HG03060 (cell line): Measurements from ENCODE around the gene PRPF38B.
A peak's percentile ranks its signal among the peaks of the same experiment; 100 is the strongest.
"Not testable (repeated sequence)": the region's sequence is repeated elsewhere in the genome, so short reads cannot be mapped to it uniquely, and the experiment has no call there.

Experiments used
- ATAC-seq: cut with Tn5 transposase; IDR thresholded peaks from one replicate; pipeline ENCODE4 v1.9.1; 2021; ENCODE audit warnings: low read depth, moderate number of reproducible peaks; ENCODE audit not compliant: unreplicated experiment

The PRPF38B gene, protein sequence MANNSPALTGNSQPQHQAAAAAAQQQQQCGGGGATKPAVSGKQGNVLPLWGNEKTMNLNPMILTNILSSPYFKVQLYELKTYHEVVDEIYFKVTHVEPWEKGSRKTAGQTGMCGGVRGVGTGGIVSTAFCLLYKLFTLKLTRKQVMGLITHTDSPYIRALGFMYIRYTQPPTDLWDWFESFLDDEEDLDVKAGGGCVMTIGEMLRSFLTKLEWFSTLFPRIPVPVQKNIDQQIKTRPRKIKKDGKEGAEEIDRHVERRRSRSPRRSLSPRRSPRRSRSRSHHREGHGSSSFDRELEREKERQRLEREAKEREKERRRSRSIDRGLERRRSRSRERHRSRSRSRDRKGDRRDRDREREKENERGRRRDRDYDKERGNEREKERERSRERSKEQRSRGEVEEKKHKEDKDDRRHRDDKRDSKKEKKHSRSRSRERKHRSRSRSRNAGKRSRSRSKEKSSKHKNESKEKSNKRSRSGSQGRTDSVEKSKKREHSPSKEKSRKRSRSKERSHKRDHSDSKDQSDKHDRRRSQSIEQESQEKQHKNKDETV

DNA sequence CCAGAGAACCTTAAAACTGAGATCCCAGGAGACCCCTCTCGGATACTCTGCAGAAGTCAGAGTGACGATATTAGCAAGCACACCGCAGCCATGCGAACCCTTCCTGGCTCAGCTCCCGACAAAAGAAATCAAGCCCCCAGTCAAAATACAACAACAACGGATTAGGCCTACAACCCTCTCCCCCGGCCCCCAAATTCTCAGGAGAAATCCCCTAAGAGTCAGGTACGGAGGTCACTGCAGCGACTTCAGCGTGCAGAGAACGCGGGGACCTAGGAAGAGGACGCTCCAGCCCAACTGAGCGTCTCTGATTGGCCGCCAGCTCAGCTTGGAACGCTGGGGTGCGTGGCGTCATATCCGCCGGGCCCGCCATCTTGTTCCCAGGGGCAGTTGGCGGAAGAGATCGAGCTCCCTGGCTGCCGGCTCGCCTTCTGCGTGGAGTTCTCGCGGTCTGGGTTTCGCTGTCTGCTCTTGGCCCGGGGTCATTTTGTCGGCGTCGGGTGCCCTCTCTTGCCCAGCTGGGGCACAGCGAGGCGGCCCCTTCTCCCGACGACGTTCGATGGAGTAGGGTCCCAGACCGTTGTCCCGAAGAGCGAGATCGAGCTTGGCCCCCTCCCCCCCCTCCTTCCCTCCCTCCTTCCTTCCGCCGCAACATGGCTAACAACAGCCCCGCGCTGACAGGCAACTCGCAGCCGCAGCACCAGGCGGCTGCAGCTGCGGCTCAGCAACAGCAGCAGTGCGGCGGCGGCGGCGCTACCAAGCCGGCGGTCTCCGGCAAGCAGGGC is at the start of gene PRPF38B:
PRPF38B (plus strand) TSS at position 369 of the 782 bp plus-strand sequence; CDS start at position 651, 282 bp downstream.
- peak; percentile 86 for ATAC-seq

DNA sequence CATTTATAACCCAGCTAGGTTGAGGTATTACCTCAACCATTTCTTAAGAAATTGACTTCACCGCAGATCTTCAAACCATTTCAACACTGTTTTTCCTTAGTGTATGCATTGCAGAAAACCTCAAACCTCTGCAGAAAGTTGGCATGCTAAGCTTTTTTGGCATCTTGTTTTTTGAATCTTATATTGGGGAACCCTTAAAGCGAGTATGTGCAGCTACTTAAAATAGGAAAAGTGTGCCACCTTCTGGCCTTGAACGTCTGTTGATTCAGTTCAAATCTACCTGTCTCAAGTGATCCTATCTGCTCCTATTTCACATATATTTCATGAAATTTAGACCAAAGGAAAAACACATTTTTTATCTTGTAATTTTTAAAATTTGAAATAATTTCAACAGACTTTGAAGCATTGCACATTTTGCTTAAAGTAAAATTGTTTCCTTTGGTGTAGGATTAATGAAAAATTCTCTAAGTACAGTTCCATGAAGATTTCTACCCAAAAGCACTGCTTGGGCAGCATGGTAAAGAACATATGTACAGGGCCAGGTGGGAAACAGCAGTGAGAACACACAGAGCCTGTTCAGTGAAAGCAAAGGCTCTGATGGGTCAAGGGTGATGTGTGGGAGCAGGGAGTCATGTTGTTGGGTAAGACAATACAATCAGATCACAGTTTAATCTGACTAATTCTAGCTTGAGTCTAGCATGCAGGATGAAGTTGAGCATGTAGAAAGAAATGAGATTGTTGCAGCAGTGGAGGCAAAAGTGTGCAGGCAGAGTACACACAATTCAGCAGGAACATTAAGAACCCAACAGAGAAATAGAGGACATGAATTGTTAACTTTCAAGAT is 48.4 kb upstream of the PRPF38B start:
- no peak for ATAC-seq

DNA sequence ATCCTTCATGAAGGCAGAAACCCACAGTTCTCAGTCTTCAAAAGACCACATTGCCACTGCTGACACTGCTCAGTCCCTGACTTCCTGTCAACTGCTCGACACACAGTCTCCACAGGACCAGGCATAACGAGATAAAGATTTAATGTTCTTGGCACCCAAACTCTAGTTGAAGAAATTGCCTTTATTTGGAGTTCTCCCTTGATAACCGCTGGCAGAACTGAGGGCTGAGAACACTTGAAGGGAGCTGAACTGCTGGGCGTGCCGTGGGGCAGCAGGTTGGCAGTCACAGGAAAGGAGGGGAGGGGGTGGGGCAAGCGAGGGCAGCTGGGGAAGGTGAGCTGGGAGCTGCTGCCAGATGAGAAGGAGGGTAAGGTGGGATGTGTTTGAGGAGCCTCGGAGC is 47.1 kb upstream of the PRPF38B start:
- no peak for ATAC-seq

DNA sequence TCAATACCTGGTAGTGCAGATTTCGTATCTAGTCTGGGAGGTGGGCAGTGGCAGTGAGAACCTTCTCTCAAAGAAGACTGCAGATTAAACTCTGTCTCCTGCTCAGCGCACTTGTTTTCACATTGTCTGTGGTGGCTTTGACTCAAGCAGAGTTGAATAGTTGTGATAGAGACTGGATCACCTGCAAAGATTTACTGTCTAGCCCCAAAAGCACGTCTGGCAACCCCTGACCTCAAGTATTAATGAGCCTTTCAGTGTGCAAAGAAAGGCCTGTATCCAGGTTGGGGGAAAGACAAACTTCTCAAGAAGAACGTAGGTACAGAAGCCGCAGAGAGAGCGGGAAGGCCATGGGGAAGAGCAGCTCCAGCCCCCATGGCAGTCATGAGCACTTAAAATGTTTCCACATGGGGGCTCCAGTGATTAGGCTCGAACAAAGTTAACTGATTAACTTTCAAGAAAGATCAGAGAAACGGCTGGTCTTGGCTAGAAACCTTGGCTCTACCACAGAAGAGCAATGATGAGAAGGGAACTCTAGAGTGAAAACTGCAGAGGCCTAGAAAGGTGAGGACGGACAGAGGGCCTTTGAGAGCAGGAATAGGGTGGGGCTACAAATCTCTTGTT is 46.4 kb upstream of the PRPF38B start:
- ATAC-seq: no peak

DNA sequence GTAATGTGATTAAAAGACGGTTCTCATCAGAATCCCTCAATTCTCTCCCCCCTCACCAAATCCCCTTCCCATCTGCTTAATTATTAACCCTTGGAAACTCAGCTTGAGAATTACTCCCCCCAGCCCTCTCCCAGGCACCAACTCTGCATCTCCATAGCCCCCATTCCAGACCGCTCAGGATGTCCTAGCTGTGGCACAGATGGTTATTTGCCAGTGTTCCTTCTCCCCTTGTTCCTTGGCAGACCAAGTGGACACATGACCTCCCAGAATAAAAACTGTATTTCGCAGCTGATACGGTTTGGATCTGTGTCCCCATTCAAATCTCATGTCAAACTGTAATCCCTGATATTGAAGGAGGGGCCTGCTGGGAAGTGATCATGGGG is 45.9 kb upstream of the PRPF38B start:
- no peak for ATAC-seq

DNA sequence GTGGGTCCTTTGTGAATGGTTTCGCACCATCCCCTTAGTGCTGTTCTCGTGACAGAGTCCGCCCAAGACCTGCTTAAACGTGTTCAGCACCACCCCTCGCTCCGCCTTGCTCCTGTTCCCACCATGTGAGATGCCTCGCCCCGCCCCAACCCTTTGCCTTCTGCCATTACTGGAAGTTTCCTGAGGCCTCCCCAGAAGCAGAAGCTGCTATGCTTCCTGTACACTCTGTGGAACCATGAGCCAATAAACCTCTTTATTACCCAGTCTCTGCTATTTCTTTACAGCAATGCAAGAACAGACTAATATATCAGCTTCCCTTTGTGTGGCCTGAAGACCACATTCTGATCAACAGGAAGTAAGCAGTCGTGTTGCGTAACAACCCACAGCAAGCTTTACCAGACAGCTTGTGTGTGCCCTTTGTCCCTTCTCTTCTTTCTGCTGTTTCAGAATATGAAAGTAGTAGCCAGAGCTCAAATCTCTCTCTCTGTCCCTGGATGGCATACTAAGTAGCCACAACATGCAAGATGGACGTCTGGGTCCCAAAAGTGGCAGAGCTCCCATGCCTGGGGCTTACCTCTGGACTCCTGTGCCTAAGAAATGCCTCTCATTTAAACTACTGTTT is 45.4 kb upstream of the PRPF38B start:
- ATAC-seq: no peak

DNA sequence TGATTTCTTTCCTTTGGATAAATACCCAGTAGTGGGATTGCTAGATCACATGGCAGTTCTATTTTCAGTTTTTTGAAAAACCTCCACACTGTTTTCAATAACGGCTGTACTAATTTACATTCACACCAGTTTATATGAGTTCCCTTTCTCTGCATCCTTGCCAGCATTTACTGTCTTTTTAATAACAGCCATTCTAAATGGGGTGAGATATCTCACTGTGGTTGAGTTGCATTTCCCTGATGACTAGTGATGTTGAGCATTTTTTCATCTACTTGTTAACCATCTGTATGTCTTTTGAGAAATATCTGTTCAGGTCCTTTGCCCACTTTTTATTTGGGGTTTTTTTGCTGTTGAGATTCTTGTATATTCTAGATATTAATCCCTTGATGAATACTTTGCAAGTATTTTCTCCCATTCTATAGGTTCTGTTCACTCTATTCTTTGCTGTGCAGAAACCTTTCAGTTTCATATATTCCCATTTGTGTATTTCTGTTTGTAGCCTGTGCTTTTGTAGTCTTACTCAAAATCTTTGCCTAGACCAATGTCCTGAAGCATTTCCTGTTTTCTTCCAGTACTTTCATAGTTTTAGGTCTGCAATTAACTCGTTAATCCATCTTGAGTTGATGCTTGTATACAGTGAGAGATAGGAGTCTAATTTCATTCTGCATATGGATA is 38.5 kb upstream of the PRPF38B start:
- ATAC-seq: no peak

DNA sequence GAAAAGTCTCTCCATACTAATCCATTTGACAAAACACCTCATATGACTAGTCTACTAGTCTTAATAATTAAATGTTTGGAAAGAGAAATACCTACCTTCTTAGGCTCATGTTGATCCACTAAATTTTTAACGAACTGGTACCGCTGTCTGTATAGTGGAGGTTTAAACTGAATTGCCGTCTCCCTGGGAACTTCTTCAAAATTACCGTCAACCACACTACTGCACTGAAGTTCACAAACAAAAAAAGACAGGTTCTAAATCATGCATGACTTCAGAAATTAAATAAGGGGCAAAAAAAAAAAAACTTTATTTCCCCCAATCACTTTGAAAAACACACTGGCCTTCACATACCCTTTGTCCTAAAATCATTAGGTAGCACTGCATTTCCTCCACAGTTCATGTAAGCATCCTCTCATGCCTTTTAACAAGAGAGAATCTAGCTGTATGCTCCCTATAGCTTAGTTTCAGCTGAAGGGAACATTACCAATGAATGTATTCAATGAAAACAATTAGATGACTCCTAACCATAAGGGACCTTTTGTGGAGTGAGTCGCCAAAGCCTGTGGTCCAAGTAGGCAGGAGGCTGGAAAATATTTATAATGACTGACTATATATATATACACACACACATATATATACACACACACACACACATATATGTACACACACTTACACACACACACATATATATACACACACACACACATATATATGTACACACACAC is 34.6 kb upstream of the PRPF38B start:
- ATAC-seq: no peak

DNA sequence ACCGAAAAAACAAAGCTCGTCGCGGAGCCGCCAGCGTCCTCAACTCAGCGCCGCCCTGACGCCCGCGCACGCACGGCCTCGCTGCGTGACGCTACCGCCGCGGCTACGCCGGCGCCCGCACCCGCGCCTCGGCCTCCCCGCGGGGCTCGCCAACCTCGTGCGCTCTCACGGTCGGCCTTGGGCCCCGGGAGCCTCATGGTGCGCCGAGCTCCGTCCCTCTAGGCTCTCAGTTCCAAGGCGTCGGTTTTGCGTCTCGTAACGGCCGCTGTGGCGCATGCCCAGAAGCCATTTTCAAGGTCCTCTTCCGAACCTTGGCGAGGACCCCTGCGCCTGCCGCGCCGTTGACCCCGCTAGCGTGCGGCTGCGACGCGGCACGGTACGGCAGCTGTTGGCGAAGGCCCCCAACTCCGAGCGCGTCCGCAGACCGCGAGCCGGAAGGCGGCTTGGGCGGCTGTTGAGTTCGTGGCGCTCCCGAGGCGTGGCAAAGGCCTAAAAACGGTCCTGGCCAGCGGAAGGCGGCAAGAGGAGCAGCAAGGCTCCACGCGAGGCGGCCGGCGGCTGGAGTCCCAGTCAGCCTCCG is 31.0 kb upstream of the PRPF38B start, which contains the start of gene HENMT1:
HENMT1 (minus strand) TSS at position 64 of the 580 bp plus-strand sequence. CDS start 1,209 bp downstream, outside the sequence.
- ATAC-seq: peak; percentile 48

DNA sequence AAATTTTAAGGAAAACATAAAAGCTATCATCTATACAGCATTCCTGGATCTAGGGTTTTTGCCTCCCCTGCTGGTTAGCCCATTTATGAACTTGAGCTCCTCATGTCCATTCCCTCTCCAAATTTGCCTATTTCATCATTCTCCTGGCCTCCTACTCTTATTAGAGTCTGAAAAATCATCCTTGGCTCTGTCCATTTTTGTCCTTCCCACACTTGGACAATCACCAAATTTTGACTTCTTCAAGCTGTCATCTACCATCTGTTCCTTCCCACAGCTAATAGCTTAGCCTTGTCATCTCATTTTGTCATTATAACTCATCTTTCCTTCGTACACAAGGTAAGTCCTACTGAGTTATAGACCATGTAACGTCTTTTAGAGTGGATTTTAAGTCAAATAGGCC is 29.0 kb upstream of the PRPF38B start:
- no peak for ATAC-seq

DNA sequence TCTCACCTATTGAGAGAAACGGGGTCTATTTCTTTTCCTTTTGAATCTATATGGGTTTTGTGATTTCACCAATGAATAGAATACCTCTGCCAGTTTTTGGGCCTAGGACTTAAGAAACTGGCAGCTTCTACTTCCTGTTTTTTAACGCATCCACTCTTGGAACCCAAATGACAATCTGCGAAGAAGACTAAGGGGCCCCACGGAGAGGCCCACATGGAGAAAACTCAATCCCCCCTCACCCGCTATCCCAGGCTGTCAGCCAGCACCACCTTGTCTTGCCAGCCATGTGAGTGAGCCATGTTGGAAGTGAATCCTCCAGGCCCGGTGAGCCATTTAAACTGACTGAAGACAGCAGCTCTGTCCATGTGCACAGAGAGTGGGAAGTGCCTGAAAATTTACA is 27.6 kb upstream of the PRPF38B start:
- ATAC-seq: no peak

DNA sequence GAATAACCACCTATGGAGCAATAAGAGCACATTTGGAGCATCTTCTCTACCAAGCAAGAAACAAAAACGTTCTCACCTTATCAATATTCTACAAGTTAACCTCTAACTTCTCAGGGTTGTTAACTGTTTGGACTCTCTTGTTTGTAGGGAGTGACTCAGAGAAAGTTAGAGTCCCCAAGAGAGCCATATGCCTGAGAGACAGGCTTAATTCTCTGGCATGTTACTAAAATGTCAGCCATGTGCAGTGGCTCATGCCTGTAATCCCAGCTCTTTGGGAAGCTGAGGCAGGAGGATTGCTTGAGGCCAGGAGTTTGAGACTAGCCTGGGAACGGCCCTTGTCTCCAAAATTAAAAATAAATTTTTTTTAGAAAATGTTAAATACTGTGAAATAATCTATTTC is 27.0 kb upstream of the PRPF38B start:
- ATAC-seq: no peak

DNA sequence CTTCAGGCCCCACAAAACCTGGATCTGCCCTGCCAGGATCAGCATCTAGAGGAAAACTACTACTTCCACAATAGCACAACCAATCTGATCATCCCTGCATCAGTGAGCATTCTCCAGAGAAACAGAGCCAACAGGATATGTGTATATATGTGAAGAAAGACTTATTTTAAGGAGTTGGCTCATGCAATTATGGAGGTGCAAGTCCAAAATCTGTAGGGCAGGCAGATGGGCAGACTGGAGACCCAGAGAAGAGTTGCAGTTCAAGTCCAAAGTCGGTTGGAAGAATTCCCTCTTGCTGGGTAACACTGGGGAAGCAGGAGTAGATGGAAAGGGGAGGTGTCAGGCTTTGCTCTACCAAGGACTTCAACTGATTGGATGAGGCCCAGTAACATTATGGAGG is 26.3 kb upstream of the PRPF38B start:
- no peak for ATAC-seq

DNA sequence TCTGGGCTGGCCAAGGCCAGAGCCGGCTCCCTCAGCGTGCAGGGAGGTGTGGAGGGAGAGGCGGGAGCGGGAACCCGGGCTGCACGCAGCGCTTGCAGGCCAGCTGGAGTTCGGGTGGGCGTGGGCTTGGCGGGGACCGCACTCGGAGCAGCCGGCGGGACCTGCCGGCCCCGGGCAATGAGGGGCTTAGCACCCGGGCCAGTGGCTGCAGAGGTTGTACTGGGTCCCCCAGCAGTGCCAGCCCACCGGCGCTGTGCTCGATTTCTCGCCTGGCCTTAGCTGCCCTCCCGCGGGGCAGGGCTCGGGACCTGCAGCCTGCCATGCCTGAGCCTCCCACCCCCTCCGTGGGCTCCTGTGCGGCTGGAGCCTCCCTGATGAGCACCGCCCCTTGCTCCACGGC is 24.7 kb upstream of the PRPF38B start:
- ATAC-seq: not testable (repeated sequence)

DNA sequence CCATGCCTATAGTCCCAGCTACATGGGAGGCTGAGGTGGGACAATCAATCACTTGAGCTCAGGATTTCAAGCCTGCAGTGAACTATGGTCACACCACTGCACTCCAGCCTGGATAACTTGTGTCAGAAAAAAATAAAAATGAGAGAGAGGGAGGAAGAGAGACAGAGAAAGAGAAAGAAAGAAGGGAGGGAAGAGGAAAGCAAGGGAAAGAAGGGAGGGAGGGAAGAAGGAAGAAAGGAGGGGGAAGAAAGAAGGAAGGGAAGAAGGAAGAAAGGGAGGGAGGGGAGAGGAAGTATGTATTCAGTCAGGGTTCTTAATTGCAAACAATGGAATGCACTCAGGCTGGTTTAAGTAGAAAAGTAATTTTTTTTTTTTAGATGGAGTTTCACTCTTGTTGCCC is 23.3 kb upstream of the PRPF38B start:
- ATAC-seq: no peak

DNA sequence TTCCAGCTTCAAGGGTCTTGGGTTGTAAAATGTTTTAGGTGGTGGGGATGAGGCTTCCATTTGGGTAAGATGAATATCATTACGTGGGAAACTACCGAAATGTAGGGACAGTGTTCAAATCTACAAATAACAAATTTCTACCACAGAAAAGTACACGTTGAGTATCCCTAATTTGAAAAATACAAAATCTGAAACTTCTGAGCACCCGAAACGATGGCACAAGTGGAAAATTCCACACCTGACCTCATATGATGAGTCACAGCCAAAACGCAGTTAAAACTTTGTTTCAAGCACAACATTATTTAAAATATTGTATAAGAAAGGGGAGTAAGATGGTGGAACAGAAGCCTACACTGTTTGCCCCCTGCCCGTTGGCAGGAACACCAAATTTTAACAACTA is 22.4 kb upstream of the PRPF38B start:
- ATAC-seq: no peak

DNA sequence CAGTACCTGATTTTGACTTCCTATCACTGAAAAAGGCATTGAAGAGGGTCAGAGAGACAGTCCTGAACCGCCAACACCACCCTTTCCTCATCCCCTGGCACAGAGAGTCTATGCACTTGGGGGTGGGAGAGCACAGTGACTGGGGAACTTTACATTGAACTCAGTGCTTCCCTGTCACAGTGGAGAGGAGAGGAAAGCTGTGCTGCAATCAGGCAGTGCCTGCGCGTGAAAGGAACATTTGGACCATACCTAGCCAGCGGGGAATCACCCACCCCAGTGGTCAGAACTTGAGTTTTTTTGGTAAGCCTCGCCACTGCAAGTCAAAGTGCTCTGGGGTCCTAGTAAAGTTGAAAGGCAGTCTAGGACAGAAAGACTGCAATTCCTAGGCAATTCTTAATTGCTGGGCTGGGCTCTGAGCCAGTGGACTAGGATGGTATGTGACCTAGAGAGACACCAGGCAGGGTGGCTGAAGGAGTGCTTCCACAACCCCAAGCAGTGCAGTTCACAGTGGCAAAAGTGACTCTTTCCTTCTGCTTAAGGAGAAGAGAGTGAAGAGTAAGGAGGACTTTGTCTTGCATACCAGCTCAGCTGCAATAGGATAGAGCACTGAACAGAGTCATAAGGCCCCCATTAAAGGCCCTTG is 21.9 kb upstream of the PRPF38B start:
- ATAC-seq: no peak

DNA sequence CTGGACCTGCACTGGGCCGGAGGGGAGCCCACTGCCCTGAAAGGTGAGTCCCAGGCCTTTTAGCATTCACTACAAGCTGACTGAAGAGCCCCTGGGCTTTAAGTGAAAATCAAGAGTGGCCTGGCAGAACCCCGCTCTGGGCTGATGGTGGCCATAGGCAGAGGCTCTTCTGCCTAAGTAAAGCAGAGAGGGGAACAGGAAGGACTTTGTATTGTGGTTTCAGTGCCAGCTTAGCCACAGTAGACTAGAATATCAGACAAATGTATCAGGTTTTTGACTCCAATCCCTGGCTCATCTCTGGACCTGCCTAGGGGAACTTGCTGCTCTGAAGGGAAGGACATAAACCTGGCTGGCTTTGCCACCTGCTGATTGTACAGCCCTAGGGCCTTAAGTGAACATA is 21.0 kb upstream of the PRPF38B start:
- no peak for ATAC-seq
